Measurements from ENCODE around the gene MBOAT1. TPM values are rescaled to one million over a fixed set of nuclear protein-coding genes. Genes with fewer than 3 reads are reported as not detected.

MBOAT1 gene
- total and polyA plus RNA-seq, 2 of the 13 experiments (the other 11 are each of a cell fraction or from before 2014, with no cell fraction given) = not detected

GRCh38 chr6:20261685-20262084 lies 49.4 kb upstream of the MBOAT1 start:
- ChIA-PET CTCF (ENCODE audit: low intra/inter-chr PET ratio, low total read pairs) (no interaction called here), POLR2A (no interaction called here)
- intact Hi-C loops (cut with micrococcal nuclease; ENCODE audit: unreplicated experiment) = loop anchor here (10.0 kb wide), 1 partner anchor 957 kb away; no protein-coding TSS in a partner anchor
- Histone ChIP-seq H2AFZ (ENCODE audit: low read length) (no peak overlapping the region), H3K4me1 (ENCODE audit: insufficient read depth, low read length) (no peaks in the 10 kb centered on the region), H4K20me1 (ENCODE audit: insufficient read depth, low read length) (no peaks in the 10 kb centered on the region), H3K36me3 (replicated peaks in 1 of 2; ENCODE audit: control insufficient read depth in 1 of 2, insufficient read depth in 2 of 2, low read length in 2 of 2) (no peaks in the 10 kb centered on the region), H3K4me2 (ENCODE audit: low read depth, low read length) (no peak overlapping the region), H3K27me3 (ENCODE audit: control insufficient read depth in 1 of 2, insufficient read depth in 2 of 2, low read length in 2 of 2) (no peaks in the 10 kb centered on the region), H3K27ac (ENCODE audit: extremely low read length, insufficient read depth, low read length) (no peak overlapping the region), H3K9ac (ENCODE audit: insufficient read depth, low read depth, low read length) (no peak overlapping the region), H3K79me2 (ENCODE audit: insufficient read depth, low read length) (no peaks in the 10 kb centered on the region), H3K4me3 (replicated peaks in 1 of 3; ENCODE audit: insufficient read depth in 1 of 3, low read depth in 2 of 3, low read length in 3 of 3) (no peak overlapping the region), H3K9me3 (ENCODE audit: low read length) (0 out of 2 replicates have a peak, but pooled peaks cover 4% of the 10 kb centered on the region)
- no TSS peak for BruUV-seq (replicated peaks)
- no peak for DNase-seq (ENCODE audit: low spot score)
- no peak for ATAC-seq
- TF ChIP-seq ZNF432 (CRISPR knock-in tag; IDR thresholded peaks at IDR 0.05; ENCODE audit: borderline replicate concordance) (no peak), CEBPB (IDR thresholded peaks at IDR 0.05; ENCODE audit: borderline replicate concordance, low read depth, low read length) (peak; percentile 59)
- FAIRE-seq = no peak
- in situ Hi-C loops (cut with HindIII; ENCODE audit: extremely low pct_ligation_motif_present, low pct_unique_long_range_greater_than_20kb) = no loop called here
- 18% methylated on average over 2 of the region's 2 CpGs for WGBS (ENCODE audit: low lambda C conversion rate)

DNA sequence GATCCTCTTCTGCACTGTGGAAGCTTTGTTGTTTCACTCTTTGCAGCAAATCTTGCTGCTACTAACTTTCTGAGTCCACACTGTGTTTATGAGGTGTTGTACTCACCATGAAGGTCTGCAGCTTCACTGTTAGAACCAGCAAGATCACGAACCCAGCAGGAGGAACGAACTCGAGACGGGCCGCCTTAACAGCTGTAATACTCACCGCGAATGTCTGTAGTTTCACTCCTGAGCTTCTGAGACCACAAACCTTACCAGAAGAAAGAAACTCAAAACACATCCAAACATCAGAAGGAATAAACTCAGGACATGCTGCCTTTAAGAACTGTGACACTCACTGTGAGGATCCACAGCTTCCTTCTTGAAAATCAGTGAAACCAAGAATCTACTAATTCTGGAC lies 48.1 kb upstream of the MBOAT1 start:
- ATAC-seq = no peak
- no peak for FAIRE-seq
- intact Hi-C loops (cut with micrococcal nuclease; ENCODE audit: unreplicated experiment) = loop anchor here (10.0 kb wide), 1 partner anchor 956 kb away; no protein-coding TSS in a partner anchor

More for the DNA sequence above, 48.1 kb upstream of the MBOAT1 start:
- ChIA-PET POLR2A (no interaction called here), CTCF (ENCODE audit: low intra/inter-chr PET ratio, low total read pairs) (no interaction called here)
- no peak for TF ChIP-seq TOE1 (CRISPR knock-in tag; IDR thresholded peaks at IDR 0.05)
- no peak for TF ChIP-seq MED8 (CRISPR knock-in tag; IDR thresholded peaks at IDR 0.05; ENCODE audit: insufficient replicate concordance)
- no peak for TF ChIP-seq ZBTB8A (CRISPR knock-in tag; IDR thresholded peaks at IDR 0.05; ENCODE audit: borderline replicate concordance, low read depth)
- Histone ChIP-seq H3K9ac (ENCODE audit: insufficient read depth, low read depth, low read length) (no peak overlapping the region), H3K4me3 (replicated peaks in 1 of 3; ENCODE audit: insufficient read depth in 1 of 3, low read depth in 2 of 3, low read length in 3 of 3) (no peak overlapping the region), H3K36me3 (replicated peaks in 1 of 2; ENCODE audit: control insufficient read depth in 1 of 2, insufficient read depth in 2 of 2, low read length in 2 of 2) (no peaks in the 10 kb centered on the region), H3K4me2 (ENCODE audit: low read depth, low read length) (no peak overlapping the region), H3K9me3 (ENCODE audit: low read length) (0 out of 2 replicates have a peak, but pooled peaks cover 4% of the 10 kb centered on the region), H3K4me1 (ENCODE audit: insufficient read depth, low read length) (no peaks in the 10 kb centered on the region), H4K20me1 (ENCODE audit: insufficient read depth, low read length) (no peaks in the 10 kb centered on the region), H3K27ac (ENCODE audit: extremely low read length, insufficient read depth, low read length) (no peak overlapping the region), H3K27me3 (ENCODE audit: control insufficient read depth in 1 of 2, insufficient read depth in 2 of 2, low read length in 2 of 2) (no peaks in the 10 kb centered on the region), H3K79me2 (ENCODE audit: insufficient read depth, low read length) (no peaks in the 10 kb centered on the region), H2AFZ (ENCODE audit: low read length) (no peak overlapping the region)
- DNase-seq (ENCODE audit: low spot score) = no peak
- in situ Hi-C loops (cut with HindIII; ENCODE audit: extremely low pct_ligation_motif_present, low pct_unique_long_range_greater_than_20kb) = no loop called here
- BruUV-seq (replicated peaks) = no TSS peak
- WGBS (ENCODE audit: low lambda C conversion rate) = 61% methylated on average over 7 of the region's 7 CpGs

Measured in HepG2 (cell line).